Brain microvascular endothelial cell (primary cell): ENCODE measurements around the gene FBXW11.
A peak's percentile ranks its signal among the peaks of the same experiment; 100 is the strongest.

Source experiments
- DNase-seq: peaks from one replicate; pipeline ENCODE4 v3.0.0-alpha.2; 2020
- H3K27ac ChIP-seq: fragments of 250-450 bp; sonication (Bioruptor Pico); 2 replicates; pipeline ENCODE4 v1.5.1; 2020; ENCODE audit warnings: mild to moderate bottlenecking, moderate library complexity
- H3K27me3 ChIP-seq: fragments of 250-450 bp; sonication (Bioruptor Pico); replicated peaks from 2 replicates; pipeline ENCODE4 v1.5.1; 2020; ENCODE audit warnings: mild to moderate bottlenecking
- H3K36me3 ChIP-seq: fragments of 250-450 bp; sonication (Bioruptor Pico); replicated peaks from 2 replicates; pipeline ENCODE4 v1.5.1; 2020; ENCODE audit warnings: mild to moderate bottlenecking
- H3K4me3 ChIP-seq: 2 replicates; pipeline ENCODE4 v1.5.1; 2011; ENCODE audit warnings: low read depth, mild to moderate bottlenecking, control low read depth, low read length, moderate library complexity
- CTCF ChIP-seq: IDR thresholded peaks from 2 replicates; pipeline ENCODE4 v1.5.1; 2011; ENCODE audit warnings: low read depth, mild to moderate bottlenecking, moderate library complexity, low read length, control low read depth, inconsistent platforms; ENCODE audit errors: missing control alignments
- in situ Hi-C: cut with HindIII; loops from 2 replicates; pipeline ENCODE4 v1.10.0; 2017; ENCODE audit warnings: low sequenced_read_pairs, low pct_ligation_motif_present

FBXW11 gene

GRCh38 chr5:172006321-172007174 lies at the start of gene FBXW11:
Gene FBXW11, minus strand, starts transcription at chr5:172006638. Its CDS starts 136 bp downstream, at chr5:172006502.
- DNase-seq = peak; percentile 96
- in situ Hi-C loops = no loop called here
- H3K36me3 ChIP-seq = no peaks in the 10 kb centered on the region
- peak within 1 kb of the TSS; percentile 94 for H3K27ac ChIP-seq
- H3K27me3 ChIP-seq = no peaks in the 10 kb centered on the region
- H3K4me3 ChIP-seq = peak within 1 kb of the TSS; percentile 78
- TF ChIP-seq CTCF = no peak

- in situ Hi-C loops = no loop called here
- no peak overlapping the region for H3K4me3 ChIP-seq
- H3K27me3 ChIP-seq = no peaks in the 10 kb centered on the region
- TF ChIP-seq CTCF = no peak
- H3K36me3 ChIP-seq = peaks cover 73% of the 10 kb centered on the region
- H3K27ac ChIP-seq = no peak overlapping the region
- DNase-seq = no peak
Measured at GRCh38 chr5:172055996-172056395, 49.6 kb upstream of the FBXW11 start.

- TF ChIP-seq CTCF = no peak
- no peaks in the 10 kb centered on the region for H3K27me3 ChIP-seq
- H3K4me3 ChIP-seq = no peak overlapping the region
- peaks cover 72% of the 10 kb centered on the region for H3K36me3 ChIP-seq
- in situ Hi-C loops = no loop called here
- no peak for DNase-seq
- H3K27ac ChIP-seq = no peak overlapping the region
Measured at GRCh38 chr5:172055421-172055820, 49.0 kb upstream of the FBXW11 start.

DNA sequence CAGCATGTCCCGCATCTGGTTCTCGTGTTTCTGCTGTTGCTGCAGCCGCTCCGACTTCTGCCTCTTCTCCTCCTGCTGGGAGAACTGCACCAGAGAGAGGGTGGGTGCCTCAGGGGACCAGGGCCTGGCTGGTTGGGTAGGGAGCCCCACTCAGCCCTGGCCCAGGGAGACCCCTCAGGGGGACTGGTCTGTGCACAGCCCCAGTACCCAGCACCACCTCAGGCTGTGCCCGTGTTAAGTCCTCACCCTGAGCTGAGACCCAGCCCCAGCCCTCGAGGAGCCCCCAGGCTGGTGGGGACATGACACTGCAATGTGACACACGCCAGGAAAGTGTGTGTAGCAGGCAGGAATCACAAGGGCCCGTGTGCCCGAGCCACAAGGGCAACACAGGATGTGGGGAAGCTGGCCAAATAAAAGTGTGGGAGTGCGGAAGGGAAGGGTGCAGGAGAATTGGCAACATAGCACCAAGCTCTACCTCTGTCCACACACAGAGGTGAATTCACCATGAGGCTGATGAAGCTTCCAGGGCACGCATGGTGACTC lies 48.2 kb upstream of the FBXW11 start:
- no peak overlapping the region for H3K4me3 ChIP-seq
- H3K27ac ChIP-seq = no peak overlapping the region
- no peaks in the 10 kb centered on the region for H3K27me3 ChIP-seq
- H3K36me3 ChIP-seq = peaks cover 72% of the 10 kb centered on the region
- in situ Hi-C loops = no loop called here
- no peak for DNase-seq
- no peak for TF ChIP-seq CTCF

DNA sequence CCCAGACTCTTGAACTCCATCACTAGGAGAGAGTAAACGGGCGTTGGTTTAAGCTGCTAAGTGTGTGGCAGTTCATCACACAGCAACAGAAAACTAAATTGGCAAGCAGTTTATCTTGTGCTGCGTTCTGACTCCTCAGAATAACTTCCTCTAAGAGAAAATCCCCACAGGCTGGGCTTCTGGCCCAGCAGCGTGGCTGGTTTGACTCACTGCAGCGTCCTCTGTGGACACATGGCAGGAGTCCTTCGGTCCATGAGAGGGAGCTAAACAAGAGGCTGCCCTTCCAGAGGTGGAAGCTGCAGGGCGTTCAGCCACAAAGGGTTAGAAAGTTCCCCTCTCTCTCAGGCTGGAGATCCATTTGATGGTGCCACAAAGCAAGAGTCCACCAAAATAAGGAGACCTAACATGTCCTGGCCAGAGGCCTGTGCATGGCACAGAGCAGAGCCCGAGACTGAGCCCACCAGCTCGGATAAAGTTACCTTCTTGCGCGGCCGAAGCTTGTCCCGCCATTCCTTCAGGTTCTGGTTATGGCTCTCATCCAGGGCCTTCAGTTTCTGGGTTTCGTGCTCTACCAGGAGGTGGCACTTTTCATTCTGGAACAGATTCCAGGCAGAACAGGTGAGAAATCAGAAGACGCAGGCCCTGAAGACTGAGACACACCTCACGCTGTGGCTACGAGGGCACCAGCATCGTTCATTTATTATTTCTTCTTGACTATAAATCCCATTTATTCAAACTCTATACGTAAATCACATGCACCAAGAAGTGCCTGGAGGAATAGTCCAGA lies 46.2 kb upstream of the FBXW11 start:
- DNase-seq = peak; percentile 84
- peak overlapping the region; percentile 60 for H3K27ac ChIP-seq

More for the DNA sequence above, 46.2 kb upstream of the FBXW11 start:
- Histone ChIP-seq H3K4me3 (no peak overlapping the region), H3K36me3 (peaks cover 65% of the 10 kb centered on the region), H3K27me3 (no peaks in the 10 kb centered on the region)
- TF ChIP-seq CTCF = peak; percentile 57
- in situ Hi-C loops = no loop called here
